Measurements from ENCODE around the gene DNLZ.

DNA sequence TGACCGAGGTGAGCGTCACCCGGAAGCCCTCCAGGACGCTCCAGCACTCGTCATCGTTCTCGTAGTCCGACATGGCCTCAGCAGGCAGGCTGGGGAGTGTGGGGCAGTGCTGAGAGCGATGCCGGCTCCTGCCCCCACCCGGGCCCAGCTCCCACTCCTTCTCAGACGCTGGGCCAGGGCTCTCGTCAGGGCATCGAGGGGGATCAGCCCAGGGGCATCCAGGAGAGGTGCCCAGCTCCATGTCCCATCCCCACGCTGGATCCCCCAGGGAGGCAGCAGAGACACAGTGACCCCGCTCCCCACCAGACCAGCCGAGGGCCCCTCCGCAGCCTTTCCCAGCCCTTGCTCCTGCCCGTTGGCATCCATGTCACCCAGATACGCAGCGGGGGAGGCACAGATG lies 8.5 kb upstream of the DNLZ start:
- TF ChIP-seq CTCF (IDR thresholded peaks at IDR 0.05; ENCODE audit: insufficient read depth, low read length, poor library complexity, severe bottlenecking), result no peak
- TF ChIP-seq EZH2phosphoT487 (conservative IDR thresholded peaks at IDR 0.05; ENCODE audit: low read length), result no peak
